Measurements from ENCODE around the gene ADAM23.

DNA sequence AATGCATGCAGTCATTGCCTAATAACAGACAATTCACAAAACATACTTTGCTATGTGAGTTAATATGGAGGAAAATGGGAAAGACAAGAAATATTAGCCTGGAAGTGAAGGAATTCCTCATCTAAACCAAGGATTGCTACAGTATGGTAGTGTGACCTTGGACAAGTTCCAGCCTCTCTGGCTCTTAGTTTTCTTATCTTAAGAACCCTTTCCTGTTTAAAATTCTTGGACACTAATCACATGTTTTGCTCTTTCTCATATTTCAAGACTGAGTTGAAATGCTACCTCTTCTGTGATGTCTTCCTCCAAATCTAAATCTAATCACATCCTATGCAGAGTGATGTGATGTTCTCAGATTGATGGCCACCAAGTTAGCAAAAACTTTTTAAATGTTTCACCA, 20.8 kb upstream of the ADAM23 start:
- TF ChIP-seq, protein P1, sequence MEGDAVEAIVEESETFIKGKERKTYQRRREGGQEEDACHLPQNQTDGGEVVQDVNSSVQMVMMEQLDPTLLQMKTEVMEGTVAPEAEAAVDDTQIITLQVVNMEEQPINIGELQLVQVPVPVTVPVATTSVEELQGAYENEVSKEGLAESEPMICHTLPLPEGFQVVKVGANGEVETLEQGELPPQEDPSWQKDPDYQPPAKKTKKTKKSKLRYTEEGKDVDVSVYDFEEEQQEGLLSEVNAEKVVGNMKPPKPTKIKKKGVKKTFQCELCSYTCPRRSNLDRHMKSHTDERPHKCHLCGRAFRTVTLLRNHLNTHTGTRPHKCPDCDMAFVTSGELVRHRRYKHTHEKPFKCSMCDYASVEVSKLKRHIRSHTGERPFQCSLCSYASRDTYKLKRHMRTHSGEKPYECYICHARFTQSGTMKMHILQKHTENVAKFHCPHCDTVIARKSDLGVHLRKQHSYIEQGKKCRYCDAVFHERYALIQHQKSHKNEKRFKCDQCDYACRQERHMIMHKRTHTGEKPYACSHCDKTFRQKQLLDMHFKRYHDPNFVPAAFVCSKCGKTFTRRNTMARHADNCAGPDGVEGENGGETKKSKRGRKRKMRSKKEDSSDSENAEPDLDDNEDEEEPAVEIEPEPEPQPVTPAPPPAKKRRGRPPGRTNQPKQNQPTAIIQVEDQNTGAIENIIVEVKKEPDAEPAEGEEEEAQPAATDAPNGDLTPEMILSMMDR (IDR thresholded peaks at IDR 0.05), result no peak
- TF ChIP-seq ZFX (IDR thresholded peaks at IDR 0.05; ENCODE audit: borderline replicate concordance), result no peak
